Measurements from ENCODE around the gene ATF4.
"Not testable (repeated sequence)": the region's sequence is repeated elsewhere in the genome, so short reads cannot be mapped to it uniquely, and the experiment has no call there.

Gene ATF4

GRCh38 chr22:39519681-39520225 lies 609 bp upstream of the ATF4 start (continued):
- TF ChIP-seq ZNF335 (tag by site-specific recombination; conservative IDR thresholded peaks at IDR 0.05) (peak; percentile 93), ZBTB26 (tag by site-specific recombination; optimal IDR thresholded peaks at IDR 0.05) (peak; percentile 69), PATZ1 (tag by site-specific recombination; IDR thresholded peaks at IDR 0.05) (peak; percentile 87), ZNF2 (tag by site-specific recombination; IDR thresholded peaks at IDR 0.05) (peak; percentile 84), ZNF785 (tag by site-specific recombination; IDR thresholded peaks at IDR 0.05) (peak; percentile 34; the same call in 1 of the 2 replicates), ZBTB10 (tag by site-specific recombination; IDR thresholded peaks at IDR 0.05) (peak; percentile 91), CTCF (tag by site-specific recombination; IDR thresholded peaks at IDR 0.05) (peak; percentile 94), FEZF1 (tag by site-specific recombination; IDR thresholded peaks at IDR 0.05) (no peak), ZBTB7A (tag by site-specific recombination; IDR thresholded peaks at IDR 0.05; ENCODE audit: low read depth) (peak; percentile 94), SP2 (tag by site-specific recombination; IDR thresholded peaks at IDR 0.05) (peak; percentile 93)

GRCh38 chr22:39521106-39521885 lies 934 bp downstream of the ATF4 start:
- Histone ChIP-seq H3K36me3 (ENCODE audit: control insufficient read depth in 2 of 2, insufficient read depth in 1 of 2, low read length in 2 of 2) (peaks cover 5 to 61% of the 10 kb centered on the region in 2 experiments; a peak in 2 of 3 replicates), H3K27ac (ENCODE audit: extremely low read depth, low read depth, low read length) (peak overlapping the region; percentile 95), H3K4me3 (ENCODE audit: low read depth, low read length) (peak overlapping the region; percentile 95)
- peak; percentile 55 for TF ChIP-seq ZNF341 (tag by site-specific recombination; IDR thresholded peaks at IDR 0.05; ENCODE audit: low read depth)
- 0 out of 2 replicates have a peak, but pooled peaks have one; percentile 12 for TF ChIP-seq SP3 (tag by site-specific recombination; IDR thresholded peaks at IDR 0.05)
- TF ChIP-seq ZBTB8A (tag by site-specific recombination; IDR thresholded peaks at IDR 0.05): 0 out of 2 replicates have a peak, but pooled peaks have one; percentile 7
- TF ChIP-seq SP2 (tag by site-specific recombination; IDR thresholded peaks at IDR 0.05): peak; percentile 65; the same call in 1 of the 2 replicates
- peak; percentile 57; the same call in 1 of the 2 replicates for TF ChIP-seq KLF9 (tag by site-specific recombination; IDR thresholded peaks at IDR 0.05; ENCODE audit: low read depth)
- ChIA-PET POLR2A (interaction anchor here (0.6 to 3.5 kb wide), 10 partner anchors 9 to 656 kb away, joined by 3 to 117 read pairs (median 14); partner anchors contain the start of genes MIEF1, RPL3, RPS19BP1 and TNRC6B), CTCF (interaction anchor here (0.7 to 2.2 kb wide), 6 partner anchors 10 to 686 kb away, joined by 3 to 11 read pairs (median 6); partner anchors contain the start of gene MIEF1)
- H3K9me3 ChIP-seq (ENCODE audit: control insufficient read depth, insufficient read depth, low read depth, low read length); H3K4me1 ChIP-seq (ENCODE audit: control insufficient read depth, insufficient read depth, low read length): not testable (repeated sequence)

- ChIA-PET POLR2A (interaction anchor here (0.9 to 6.1 kb wide), 10 partner anchors 10 to 522 kb away, joined by 3 to 85 read pairs (median 8); partner anchors contain the start of genes MIEF1, RPL3 and RPS19BP1), CTCF (interaction anchor here (0.6 to 13.7 kb wide), 7 partner anchors 8 to 685 kb away, joined by 3 to 380 read pairs (median 6); no protein-coding TSS in a partner anchor)
- Histone ChIP-seq H3K36me3 (ENCODE audit: control insufficient read depth in 2 of 2, insufficient read depth in 1 of 2, low read length in 2 of 2) (peaks cover 0 to 59% of the 10 kb centered on the region in 2 experiments; a peak in 2 of 3 replicates), H3K4me3 (ENCODE audit: low read depth, low read length) (peak overlapping the region; percentile 95), H3K27ac (ENCODE audit: extremely low read depth, low read depth, low read length) (peak overlapping the region; percentile 95)
- H3K9me3 ChIP-seq (ENCODE audit: control insufficient read depth, insufficient read depth, low read depth, low read length); H3K4me1 ChIP-seq (ENCODE audit: control insufficient read depth, insufficient read depth, low read length): not testable (repeated sequence)
Measured at GRCh38 chr22:39522091-39522490, 1.7 kb downstream of the ATF4 start.
